A549 (cell line): ENCODE data around the gene VSTM2B.
"Not testable (repeated sequence)": the region's sequence is repeated elsewhere in the genome, so short reads cannot be mapped to it uniquely, and the experiment has no call there.

Source experiments
- CBX8 ChIP-seq: fragments of 200-600 bp; sonication (generic); IDR thresholded peaks from 2 replicates; pipeline ENCODE4 v1.6.1; 2016
- CHD4 ChIP-seq: fragments of 200-600 bp; sonication (generic); IDR thresholded peaks from 2 replicates; pipeline ENCODE4 v1.6.1; 2016; ENCODE audit warnings: antibody characterized with exemption, mild to moderate bottlenecking, borderline replicate concordance
- JUN ChIP-seq, 2 experiments: fragments of >200 bp; sonication (Bioruptor Twin); formaldehyde crosslinking; IDR thresholded peaks; 2 replicates in 1 of 2; 3 replicates in 1 of 2; pipeline ENCODE4 v1.6.1; 2016 to 2017
- POLR2A ChIP-seq: IDR thresholded peaks from 2 replicates; pipeline ENCODE4 v1.6.1; 2012; ENCODE audit warnings: mild to moderate bottlenecking, low read length
- RFX5 ChIP-seq: fragments of 450-650 bp; IDR thresholded peaks from 2 replicates; pipeline ENCODE4 v1.7.1; 2014; ENCODE audit warnings: antibody characterized with exemption, mild to moderate bottlenecking, moderate library complexity
- SREBF2 ChIP-seq: fragments of 450-650 bp; IDR thresholded peaks from 2 replicates; pipeline ENCODE4 v1.6.1; 2014; ENCODE audit warnings: mild to moderate bottlenecking, moderate library complexity
- ZSCAN20 ChIP-seq: fragments of 250-450 bp; sonication (Bioruptor Pico); IDR thresholded peaks from 2 replicates; pipeline ENCODE4 v1.8.0; 2022; ENCODE audit warnings: mild to moderate bottlenecking, moderate library complexity
- TF ChIP-seq, protein P1 (sequence below): fragments of 450-650 bp; IDR thresholded peaks from 2 replicates; pipeline ENCODE4 v1.6.1; 2014; ENCODE audit warnings: antibody characterized with exemption
- TF ChIP-seq, protein P2 (sequence below): fragments of >200 bp; sonication (Bioruptor Twin); formaldehyde crosslinking; IDR thresholded peaks from 3 replicates; pipeline ENCODE4 v1.5.1; 2016
- TF ChIP-seq, protein P3 (sequence below): IDR thresholded peaks from 2 replicates; pipeline ENCODE4 v1.6.1; 2012

DNA sequence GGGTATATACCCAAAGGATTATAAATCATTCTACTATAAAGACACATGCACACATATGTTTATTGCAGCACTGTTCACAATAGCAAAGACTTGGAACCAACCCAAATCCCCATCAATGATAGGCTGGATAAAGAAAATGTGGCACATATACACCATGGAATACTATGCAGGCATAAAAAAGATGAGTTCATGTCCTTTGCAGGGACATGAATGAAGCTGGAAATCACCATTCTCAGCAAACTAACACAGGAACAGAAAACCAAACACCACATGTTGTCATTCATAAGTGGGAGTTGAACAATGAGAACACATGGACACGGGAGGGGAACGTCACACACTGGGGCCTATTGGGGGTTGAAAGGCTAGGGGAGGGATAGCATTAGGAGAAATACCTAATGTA, 33.3 kb downstream of the VSTM2B start:
- TF ChIP-seq SREBF2; ZSCAN20; CHD4; CBX8; JUN (IDR thresholded peaks at IDR 0.05); POLR2A; RFX5: not testable (repeated sequence)
- TF ChIP-seq, protein P1, sequence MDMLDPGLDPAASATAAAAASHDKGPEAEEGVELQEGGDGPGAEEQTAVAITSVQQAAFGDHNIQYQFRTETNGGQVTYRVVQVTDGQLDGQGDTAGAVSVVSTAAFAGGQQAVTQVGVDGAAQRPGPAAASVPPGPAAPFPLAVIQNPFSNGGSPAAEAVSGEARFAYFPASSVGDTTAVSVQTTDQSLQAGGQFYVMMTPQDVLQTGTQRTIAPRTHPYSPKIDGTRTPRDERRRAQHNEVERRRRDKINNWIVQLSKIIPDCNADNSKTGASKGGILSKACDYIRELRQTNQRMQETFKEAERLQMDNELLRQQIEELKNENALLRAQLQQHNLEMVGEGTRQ: not testable (repeated sequence)
- TF ChIP-seq, protein P2, sequence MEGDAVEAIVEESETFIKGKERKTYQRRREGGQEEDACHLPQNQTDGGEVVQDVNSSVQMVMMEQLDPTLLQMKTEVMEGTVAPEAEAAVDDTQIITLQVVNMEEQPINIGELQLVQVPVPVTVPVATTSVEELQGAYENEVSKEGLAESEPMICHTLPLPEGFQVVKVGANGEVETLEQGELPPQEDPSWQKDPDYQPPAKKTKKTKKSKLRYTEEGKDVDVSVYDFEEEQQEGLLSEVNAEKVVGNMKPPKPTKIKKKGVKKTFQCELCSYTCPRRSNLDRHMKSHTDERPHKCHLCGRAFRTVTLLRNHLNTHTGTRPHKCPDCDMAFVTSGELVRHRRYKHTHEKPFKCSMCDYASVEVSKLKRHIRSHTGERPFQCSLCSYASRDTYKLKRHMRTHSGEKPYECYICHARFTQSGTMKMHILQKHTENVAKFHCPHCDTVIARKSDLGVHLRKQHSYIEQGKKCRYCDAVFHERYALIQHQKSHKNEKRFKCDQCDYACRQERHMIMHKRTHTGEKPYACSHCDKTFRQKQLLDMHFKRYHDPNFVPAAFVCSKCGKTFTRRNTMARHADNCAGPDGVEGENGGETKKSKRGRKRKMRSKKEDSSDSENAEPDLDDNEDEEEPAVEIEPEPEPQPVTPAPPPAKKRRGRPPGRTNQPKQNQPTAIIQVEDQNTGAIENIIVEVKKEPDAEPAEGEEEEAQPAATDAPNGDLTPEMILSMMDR: not testable (repeated sequence)
- TF ChIP-seq, protein P3, sequence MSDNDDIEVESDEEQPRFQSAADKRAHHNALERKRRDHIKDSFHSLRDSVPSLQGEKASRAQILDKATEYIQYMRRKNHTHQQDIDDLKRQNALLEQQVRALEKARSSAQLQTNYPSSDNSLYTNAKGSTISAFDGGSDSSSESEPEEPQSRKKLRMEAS: not testable (repeated sequence)
